GM18861 (cell line): Measurements from ENCODE around the gene EFTUD2.
"Not testable (repeated sequence)": the region's sequence is repeated elsewhere in the genome, so short reads cannot be mapped to it uniquely, and the experiment has no call there.

Experiments used
- ATAC-seq: cut with Tn5 transposase; IDR thresholded peaks from one replicate; pipeline ENCODE4 v1.9.1; 2021; ENCODE audit not compliant: unreplicated experiment

The EFTUD2 gene

DNA sequence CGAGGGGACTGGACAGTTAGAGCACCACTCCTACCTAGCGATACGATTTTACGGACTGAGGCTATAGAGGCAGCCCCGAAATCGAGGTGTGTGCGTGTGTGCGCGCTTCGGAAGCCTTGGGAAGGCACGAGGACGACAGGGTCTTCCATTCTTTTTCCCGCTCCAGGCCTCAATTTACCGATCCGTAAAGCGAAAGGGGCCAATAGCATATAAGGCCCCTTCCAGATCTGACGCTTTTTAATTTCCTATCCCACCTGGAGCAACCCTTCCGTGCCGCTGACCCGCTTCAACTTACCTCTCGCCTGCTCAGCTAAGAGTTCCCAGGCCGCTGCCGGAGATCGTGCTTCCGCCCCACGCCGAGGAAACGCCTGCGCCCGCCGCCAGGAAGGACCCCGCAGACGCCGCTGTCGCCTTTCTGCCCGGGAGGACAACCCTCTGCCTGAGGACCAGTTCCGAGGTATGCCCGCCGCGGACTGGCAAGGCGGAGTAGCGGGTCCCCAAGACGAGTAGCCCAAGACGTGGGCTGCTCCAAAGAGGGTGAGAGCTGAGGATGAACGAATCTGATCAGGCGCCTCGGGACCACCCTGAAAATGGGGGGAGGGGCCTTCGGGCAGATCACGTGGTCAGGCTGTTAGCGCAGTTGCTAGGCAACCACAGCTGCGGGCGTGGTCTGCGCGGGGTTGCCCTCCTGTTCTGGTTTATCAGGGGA lies at the start of gene EFTUD2:
Gene EFTUD2, minus strand, starts transcription at position 372 of the 709 bp plus-strand sequence. CDS start 4,924 bp downstream, outside the sequence.
- ATAC-seq = peak; percentile 54

DNA sequence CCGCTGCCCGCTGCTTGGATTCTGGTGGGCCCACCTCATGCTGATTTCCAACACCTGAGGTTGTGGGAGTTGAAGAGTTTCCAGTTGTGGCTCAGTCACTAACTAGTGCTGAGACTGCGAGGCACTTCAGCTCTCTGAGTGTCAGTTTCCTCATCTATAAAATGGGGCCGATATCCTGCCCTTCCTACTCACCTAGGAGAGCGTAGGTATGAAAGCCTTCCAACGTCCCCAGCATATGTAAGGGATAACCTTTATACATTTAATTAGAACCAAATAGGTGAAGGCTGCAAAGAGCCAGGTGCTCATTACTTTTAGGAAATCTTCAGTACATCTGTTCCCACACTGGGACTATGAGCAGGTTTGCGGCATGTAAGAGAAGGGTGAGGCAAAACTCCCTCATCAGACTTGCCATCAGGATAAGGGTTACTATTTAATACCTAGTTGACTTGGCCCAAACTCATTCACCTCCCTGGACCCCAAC lies 49.1 kb upstream of the EFTUD2 start:
- no peak for ATAC-seq

DNA sequence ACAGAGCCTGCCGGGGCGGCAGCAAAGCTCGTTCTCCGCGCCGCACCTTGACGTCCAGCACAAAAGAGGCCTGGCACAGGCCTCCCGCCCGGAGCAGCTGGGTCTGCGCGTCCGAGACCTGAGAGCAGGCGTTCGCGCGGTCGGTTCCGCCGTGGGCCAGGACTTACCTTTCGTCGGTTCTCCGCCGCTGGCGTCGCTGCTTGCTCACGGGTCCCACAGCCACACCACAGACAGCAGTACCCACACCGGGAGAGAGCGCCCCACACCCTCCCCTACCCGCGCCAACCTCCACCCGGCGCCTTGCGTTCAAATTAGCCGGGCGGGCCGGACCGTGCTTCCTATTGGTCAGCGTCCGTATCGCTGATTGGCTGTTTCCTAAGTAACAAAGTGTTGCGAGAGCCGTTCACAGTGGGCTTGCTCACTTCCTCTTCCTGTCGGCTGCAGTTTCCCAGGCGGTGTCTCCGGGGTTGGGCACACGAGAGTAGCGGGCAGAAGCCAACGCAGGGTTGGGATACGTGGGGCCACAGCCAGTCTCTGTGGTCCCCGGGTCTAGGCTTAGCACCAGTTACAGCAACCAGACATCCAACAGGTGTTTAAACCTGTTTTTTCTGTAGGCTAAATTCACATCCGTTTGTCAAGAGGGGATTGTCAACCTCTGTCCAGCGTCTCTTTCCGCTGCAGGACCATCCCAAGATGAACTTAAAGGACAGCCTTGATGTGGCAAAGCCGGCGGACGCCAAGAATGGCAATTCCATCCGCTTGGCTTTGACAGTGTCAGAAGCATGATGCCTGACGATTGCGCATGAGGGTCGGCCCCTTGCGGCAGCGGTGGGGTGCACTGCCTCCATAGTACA lies 48.4 kb upstream of the EFTUD2 start, which contains the start of gene KIF18B:
Gene KIF18B, minus strand, starts transcription at position 313 of the 854 bp plus-strand sequence. CDS start 11,429 bp downstream, outside the sequence.
- peak; percentile 84 for ATAC-seq

DNA sequence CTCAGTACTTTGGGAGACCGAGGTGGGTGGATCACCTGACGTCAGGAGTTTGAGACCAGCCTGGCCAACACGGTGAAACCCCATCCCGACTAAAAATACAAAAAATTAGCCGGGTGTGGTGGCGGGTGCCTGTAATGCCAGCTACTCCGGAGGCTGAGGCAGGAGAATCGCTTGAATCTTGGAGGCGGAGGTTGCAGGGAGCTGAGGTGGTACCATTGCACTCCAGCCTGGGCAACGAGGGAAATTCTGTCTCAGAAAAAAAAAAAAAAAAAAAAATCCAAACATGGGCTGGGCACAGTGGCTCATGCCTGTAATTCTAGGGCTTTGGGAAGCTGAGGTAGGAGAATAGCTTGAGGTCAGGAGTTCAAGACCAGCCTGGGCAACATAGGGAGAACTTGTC lies 46.4 kb upstream of the EFTUD2 start:
- not testable (repeated sequence) for ATAC-seq

DNA sequence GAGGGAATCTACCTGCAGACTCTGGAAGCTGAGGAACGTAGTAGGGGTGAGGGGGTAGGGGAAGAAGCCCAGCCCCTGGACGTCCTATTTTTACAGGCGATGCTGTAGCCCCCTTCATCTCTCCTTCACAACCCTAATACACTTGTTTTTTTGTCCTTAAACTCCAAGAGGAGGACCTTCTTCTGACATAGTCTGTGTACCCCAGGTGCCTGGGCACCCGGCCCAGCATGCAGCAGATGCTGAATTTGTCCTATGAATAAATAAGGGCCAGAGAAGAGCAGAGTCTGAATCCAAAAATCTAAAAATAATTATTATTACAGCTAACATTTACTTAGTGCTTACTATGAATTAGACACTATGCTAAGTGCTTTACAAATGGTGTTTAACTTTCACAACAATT lies 43.2 kb upstream of the EFTUD2 start:
- ATAC-seq = no peak

DNA sequence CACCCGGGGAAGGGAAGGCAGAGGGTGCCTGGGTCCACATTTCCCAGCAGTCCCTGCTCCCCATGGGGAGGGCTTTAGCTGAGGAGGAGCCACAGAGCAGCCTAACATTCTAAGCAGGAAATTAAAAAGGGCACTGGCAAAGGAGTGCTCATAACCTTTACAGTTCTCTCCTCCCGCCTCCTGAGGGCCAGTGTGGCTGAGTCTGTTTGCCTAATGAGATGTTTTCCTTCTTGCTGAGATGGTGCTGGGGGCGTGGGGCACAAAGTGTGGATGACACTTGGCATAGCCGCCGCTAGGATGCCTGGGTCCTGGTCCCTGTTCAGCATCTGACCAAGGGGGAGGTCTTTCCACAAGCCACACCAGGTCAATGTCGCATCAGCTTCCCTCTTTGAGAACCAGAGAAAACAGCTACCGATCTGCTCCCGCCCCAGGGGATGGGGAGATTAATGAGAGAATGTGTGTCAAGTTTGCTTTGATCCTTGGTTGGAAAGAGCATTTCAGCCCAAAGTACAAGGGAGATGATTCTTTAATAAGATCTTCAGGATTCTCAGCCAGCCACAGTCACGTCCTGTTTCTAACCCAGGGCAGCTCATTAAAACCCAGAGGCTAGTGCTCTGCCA lies 42.6 kb upstream of the EFTUD2 start:
- no peak for ATAC-seq

DNA sequence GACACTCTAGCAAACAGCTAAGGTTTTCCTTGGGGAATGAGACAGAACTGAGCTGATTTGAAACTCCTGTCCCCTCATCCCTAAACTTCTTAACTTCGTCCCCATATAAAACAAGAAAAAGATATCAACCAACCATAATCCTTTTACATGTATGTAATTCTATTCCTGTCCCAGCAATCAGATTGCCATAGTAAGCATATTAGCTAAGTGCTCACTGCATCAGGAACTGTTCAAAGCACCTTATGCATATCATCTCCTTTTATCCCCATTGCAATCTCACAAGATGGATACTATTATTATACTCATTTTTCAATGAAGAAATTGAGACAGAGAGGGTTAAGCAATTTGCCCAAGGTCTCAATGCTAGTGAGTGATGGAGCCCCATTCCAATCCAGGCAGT lies 41.5 kb upstream of the EFTUD2 start:
- ATAC-seq = no peak

DNA sequence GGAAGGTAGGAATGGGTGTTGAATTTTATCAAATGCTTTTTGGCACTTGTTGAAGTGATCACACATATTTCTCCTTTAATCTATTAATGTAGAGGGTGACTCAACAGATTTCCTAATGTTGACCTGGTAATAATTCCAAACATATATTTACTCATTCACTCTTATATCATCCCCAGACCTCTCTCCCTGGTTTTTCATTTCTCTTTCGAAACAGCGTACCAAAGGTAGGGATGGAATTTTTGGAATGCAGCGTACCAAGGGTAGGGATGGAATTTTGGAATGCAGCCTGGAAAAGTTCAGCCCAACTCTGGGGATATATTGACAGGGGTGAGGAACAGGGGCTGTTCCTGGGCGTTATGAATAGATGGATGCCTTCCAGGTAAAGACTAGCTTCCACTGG lies 41.1 kb upstream of the EFTUD2 start:
- no peak for ATAC-seq

DNA sequence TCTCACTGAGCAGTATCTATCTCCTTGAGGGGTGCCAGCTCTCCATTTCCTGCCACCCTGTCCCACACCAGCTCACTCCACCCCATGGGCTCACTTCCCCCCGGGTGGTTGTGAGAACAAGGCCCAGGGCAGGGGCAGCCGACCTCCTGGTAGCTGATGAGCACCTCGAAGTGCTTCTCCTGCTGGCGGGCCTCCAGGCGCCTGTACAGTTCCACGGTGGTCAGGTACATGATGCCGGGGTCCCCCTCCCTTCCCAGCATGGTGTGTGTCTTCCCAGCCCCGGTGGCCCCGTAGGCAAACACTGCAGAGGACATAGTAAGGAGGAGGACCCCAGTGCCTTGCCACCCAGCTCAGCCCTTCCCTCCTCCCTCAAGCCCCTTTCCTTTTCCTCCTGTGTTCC lies 35.9 kb upstream of the EFTUD2 start:
- ATAC-seq = no peak

DNA sequence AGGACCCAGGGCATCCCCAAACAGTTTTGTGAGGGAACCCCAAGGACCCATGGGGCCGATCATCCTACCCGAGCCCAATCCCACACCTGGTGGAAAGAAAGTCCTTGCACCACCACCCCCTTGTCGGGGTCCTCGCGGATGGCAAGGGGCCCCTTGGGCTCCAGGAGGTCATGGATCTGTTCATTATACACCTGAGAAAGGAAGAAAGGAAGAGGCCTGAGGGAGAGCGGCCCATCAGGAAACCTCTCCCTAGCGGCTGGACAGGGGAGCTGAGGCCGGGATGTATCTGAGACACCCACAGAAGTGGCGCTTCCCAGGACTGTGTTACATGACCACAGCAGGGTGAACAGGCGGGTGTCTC lies 35.5 kb upstream of the EFTUD2 start:
- no peak for ATAC-seq

DNA sequence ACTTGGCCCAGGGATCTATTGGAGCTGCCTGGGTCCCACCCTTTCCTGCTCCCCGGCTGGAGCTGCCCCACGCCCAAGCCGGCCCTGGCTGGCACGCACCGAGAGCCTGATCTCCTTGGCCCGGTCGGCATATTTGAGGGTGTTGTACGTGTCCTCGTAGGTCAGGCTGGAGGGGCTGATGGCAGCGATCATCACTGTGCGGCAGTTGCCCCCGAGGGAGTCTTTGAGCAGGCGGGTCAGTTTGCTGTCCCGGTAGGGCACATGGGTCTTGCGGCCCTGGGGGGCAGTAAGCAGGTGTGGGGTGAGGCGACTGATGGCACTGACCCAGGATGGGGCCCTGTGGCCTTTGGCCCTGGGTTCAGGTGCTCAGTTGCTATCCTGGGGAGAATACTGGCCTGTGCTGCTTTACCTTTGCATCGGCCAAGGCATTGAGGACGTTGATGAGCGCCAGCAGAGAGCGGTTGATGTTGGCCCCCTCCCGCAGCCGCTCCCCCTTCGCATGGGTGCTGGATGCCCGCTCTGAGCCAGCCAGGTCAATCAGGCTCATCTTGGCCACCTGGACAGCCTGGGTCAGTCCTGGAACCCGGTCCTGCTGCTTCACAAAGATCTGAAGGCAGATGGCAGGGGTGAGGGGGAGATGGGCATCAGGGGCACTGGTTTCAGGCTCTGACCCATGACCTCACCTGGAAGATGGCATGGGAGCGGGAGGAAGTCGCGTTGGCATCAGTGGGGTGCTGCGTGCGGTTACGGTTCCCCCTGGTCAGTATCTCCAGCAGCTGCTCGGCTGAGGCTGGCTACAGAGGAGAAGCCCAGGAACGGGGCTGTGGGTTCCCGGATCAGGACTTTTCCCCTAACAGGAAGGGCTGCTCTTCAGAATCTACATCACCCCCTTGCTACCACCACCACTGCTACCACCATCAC lies 34.8 kb upstream of the EFTUD2 start:
- ATAC-seq = no peak

DNA sequence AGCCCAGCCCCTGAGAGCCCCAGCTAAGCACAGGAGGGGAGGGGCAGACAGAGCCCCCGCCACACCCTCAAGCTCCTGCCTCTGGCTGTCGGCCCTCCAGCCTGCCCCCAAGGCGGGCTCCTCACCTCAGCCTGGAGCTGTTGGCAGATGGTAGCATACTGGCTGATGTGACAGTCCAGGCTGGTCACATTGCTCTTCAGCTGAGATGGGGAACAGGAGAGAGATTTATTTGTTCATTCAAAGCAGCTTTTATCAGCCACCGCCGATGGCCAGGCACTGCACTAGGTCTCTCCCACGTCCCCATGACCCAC lies 33.5 kb upstream of the EFTUD2 start:
- ATAC-seq = no peak

DNA sequence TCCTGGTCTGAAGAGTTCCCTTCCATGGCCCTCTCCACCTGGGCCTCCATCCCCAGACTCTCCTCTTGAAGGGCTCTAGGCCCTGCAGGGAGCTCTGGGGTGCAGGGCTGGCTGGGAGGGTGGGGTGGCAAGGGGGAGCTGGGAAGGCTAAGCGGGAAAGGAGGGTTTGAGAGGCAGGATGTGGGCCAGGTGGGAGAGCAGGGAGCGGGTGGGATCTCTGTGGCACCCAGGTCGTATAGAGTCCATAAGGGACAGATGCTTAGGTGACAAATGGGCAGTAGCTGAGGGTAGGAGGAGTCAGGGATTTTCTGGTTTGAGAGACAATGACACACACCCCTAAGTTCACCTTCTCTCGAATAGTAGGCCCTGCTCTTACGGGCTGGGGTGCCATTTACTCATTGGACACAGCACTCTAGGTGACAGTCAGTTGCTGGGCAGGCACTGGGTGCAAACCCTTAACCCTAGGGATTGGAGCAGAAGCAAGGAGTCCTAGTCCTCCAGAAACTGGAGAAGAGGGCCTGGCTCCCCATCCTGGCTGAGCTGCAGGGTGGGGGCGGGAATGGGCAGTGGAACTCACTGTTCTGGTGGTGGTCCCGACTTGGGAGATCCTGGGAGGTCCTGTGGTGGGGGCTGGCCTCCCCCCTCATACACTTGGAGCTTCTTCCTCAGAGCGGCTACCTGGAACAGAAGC lies 33.0 kb upstream of the EFTUD2 start:
- ATAC-seq = no peak

DNA sequence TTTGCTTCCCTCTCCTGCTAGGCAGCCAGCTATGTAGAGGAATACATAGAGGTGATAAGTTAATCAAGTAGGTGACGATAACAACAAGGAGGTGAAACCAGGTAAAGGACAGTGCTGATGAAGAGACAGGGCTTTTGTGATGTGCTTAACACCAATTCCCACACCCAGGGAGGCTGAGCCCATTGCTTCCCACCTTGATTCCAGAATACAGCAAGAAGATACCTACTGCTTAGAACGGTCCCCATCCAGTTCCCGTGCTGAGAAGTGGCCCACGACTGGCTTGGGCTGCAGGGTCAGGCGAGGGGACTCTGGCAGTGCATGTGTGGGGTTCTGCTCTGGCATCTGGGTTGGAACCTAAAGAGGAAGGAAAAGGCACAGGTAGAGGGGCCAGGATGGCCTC lies 32.1 kb upstream of the EFTUD2 start:
- ATAC-seq = no peak

DNA sequence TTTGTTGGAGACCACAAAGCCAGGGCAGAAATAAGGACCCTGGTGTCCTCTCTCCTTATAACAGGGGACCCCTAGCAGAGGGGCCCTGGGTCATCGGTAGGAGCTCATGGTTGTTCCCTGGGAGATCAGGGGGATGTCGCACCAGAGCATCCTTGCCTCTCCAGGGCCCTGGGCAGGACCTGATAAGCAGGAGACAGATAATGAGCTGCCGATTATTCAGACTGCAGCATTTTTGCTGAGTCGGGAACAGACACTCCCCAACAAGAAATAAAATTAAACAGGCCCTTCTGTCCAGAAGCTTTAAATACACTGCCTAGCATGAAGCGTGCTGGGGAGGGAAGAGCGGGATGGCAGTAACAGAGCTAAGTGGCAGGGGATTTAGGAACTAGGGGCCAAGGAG lies 31.4 kb upstream of the EFTUD2 start:
- ATAC-seq = no peak

DNA sequence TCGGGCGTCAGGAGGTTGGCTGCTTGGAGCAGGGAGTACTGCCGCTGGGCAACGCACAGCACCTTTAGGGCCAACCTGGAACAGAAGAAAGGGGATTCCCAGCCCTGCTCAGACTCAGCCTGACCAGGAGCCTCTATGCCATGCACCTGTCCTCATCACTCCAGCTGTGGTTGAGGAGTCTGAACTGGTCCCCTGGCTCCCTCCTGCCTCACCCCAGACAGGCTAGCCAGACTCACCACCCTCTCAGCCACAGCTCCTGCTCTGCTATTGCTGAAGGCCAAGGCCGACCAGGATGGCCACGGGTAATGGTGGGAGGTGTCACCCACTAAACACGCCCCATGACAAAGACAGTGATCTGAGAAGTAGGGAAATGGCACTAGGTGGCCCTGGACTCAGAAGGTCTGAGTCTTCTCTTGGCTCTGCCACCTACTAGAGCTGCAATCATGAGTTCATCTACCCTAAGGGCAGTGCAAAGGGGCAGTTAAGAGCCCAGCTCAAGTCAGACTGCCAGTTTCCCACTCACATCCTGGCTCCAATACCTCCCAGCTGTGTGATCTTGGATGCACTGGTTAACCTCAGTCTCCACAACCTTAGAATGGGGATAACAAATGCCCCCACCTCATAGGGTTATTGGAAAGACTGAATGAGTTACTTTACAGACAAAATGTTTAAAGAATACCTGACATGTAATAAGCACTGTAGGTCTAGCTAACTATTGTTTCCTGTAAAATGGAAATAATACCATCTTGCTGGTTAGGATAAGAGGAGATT lies 29.9 kb upstream of the EFTUD2 start:
- ATAC-seq = no peak

DNA sequence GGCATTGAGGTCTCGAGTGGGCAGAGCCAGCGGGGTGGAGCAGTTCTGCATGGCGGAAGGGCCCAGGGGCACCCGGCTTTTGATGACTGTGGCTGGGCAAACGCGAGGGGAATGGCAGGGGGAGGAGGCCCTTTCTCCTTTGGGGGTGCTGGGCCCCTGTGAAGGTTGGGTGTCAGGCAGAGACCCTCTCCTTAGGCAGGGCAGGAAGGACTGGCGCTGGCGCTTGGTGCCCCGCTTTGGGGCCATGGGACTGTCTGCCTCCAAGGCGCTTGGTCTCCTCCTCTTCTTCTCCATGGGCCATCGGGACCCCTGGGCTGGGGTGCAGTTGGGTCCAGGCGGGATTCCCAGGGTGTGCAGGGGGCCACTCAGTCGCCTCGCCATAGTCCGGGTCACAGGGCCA lies 28.9 kb upstream of the EFTUD2 start:
- no peak for ATAC-seq

DNA sequence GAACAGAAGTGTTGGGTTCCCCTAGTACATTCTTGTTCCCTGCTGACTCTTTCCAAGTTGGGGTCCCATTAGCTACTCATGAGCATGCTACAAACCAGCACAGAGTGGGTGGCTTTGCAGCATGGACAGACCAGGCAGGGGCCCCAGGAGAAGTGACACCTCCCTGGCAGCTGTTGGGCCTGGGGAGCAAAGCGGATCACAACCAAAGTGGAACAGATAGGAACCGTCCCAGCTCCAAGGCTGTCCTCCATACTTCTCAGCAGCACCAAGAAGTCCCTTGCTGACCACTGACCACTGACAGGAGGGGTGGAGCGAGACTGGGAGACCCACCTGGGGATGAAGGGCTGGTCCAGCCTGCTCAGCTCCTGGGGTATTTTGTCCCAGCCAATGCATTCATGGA lies 28.5 kb upstream of the EFTUD2 start:
- no peak for ATAC-seq

DNA sequence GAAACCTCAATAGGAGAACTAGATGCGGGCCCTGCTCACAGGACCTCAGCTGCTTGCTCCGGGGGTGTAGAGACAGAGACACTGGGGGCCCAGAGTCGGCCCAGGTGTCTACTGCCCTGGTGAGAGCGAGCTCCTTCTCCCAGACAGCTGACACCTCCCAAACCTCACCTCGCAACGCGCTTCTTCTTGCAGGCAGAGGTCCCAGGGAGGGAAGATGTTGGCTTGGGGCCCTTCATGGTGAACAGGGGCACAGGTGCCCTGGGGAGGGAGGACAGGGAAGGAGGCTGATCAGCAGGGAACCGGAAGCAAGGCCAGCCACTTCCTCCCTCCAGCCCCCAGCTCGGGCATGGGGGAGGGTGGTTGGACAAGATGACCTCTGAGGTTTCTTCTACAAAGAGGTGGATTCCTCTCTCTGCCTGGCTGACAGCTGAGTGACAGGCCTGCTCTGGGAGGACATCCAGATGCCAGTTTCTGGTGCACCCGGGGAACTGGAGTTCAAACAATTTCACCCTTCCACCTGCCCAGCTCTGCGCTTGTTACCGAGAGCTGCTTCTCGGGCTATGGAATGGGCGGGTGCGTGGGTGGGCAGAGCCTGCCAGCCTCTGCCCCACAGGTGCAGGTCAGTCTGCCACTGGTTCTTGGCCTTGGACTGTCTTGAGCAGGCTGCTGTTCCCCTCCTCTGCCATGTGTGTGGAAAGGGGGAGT lies 27.7 kb upstream of the EFTUD2 start:
- no peak for ATAC-seq
